ENCODE data around the gene CDCP1.
"Not testable (repeated sequence)": the region's sequence is repeated elsewhere in the genome, so short reads cannot be mapped to it uniquely, and the experiment has no call there.

The CDCP1 gene

GRCh38 chr3:45170096-45170495 is 23.9 kb upstream of the CDCP1 start:
- DNase-seq (ENCODE audit: low read depth in 3 of 3), result no peak

GRCh38 chr3:45169125-45169904 is 23.1 kb upstream of the CDCP1 start:
- DNase-seq (ENCODE audit: low read depth in 3 of 3), result no peak

GRCh38 chr3:45168451-45168850 is 22.3 kb upstream of the CDCP1 start:
- DNase-seq (ENCODE audit: low read depth in 3 of 3), result no peak

- peak; percentile 67 to 85 (median 73) for DNase-seq (ENCODE audit: low read depth in 3 of 3)
Measured at GRCh38 chr3:45167011-45167911, 21.1 kb upstream of the CDCP1 start.

- DNase-seq (ENCODE audit: low read depth in 3 of 3), result no peak
Measured at GRCh38 chr3:45166321-45166879, 20.2 kb upstream of the CDCP1 start.

GRCh38 chr3:45165497-45166283 is 19.5 kb upstream of the CDCP1 start:
- DNase-seq (ENCODE audit: low read depth in 3 of 3), result no peak

GRCh38 chr3:45164056-45164455 is 17.9 kb upstream of the CDCP1 start:
- DNase-seq (ENCODE audit: low read depth in 3 of 3), result no peak

- no peak for DNase-seq (ENCODE audit: low read depth in 3 of 3)
Measured at GRCh38 chr3:45163481-45163880, 17.3 kb upstream of the CDCP1 start.

GRCh38 chr3:45154641-45155147 is 8.5 kb upstream of the CDCP1 start:
- no peak for DNase-seq (ENCODE audit: low read depth in 3 of 3)

GRCh38 chr3:45153658-45154437 is 7.7 kb upstream of the CDCP1 start:
- no peak for DNase-seq (ENCODE audit: low read depth in 3 of 3)

GRCh38 chr3:45152307-45152706 is 6.1 kb upstream of the CDCP1 start:
- DNase-seq (ENCODE audit: low read depth in 3 of 3), result no peak

GRCh38 chr3:45151100-45151499 is 4.9 kb upstream of the CDCP1 start:
- DNase-seq (ENCODE audit: low read depth in 3 of 3), result no peak

GRCh38 chr3:45148921-45149320 is 2.7 kb upstream of the CDCP1 start:
- DNase-seq (ENCODE audit: low read depth in 3 of 3), result no peak

GRCh38 chr3:45145223-45145622 is 955 bp downstream of the CDCP1 start:
- DNase-seq (ENCODE audit: low read depth in 3 of 3), result no peak

- DNase-seq (ENCODE audit: low read depth in 3 of 3), result no peak
Measured at GRCh38 chr3:45143673-45144671, 2.2 kb downstream of the CDCP1 start.

GRCh38 chr3:45140770-45141155 is 5.4 kb downstream of the CDCP1 start:
- not testable (repeated sequence) for DNase-seq (ENCODE audit: low read depth in 3 of 3)

- no peak for DNase-seq (ENCODE audit: low read depth in 3 of 3)
Measured at GRCh38 chr3:45140141-45140769, 5.9 kb downstream of the CDCP1 start.

GRCh38 chr3:45139372-45140140 is 6.6 kb downstream of the CDCP1 start:
- no peak for DNase-seq (ENCODE audit: low read depth in 3 of 3)

All from stimulated activated CD4-positive, alpha-beta T cell treated with anti-CD3 and anti-CD28 coated beads, TNF-alpha, amount 100 ng/mL, for 48 hours (primary cell).